PC-9 (cell line): ENCODE measurements around the gene SRGAP3. TPM values are rescaled to one million over a fixed set of nuclear protein-coding genes. Genes with fewer than 3 reads are reported as not detected.

Experiments used
- BruUV-seq: library from RNA; stranded (reverse); fragments of 400-500 nt; replicated peaks from 2 replicates; lab custom pipeline; 2021; lab: Mats Ljungman, UMichigan
- CTCF ChIA-PET: fragments of 300-600 bp; sonication (Branson Sonifier 250); formaldehyde crosslinking; loops from one replicate; lab custom pipeline; 2022; ENCODE audit warnings: antibody characterized with exemption; lab: Charles Lee
- POLR2A ChIA-PET: fragments of 300-600 bp; sonication (Branson Sonifier 250); formaldehyde crosslinking; loops from one replicate; lab custom pipeline; 2022; ENCODE audit warnings: antibody characterized with exemption; ENCODE audit not compliant: unreplicated experiment; lab: Charles Lee
- DNase-seq, 2 experiments: peaks; one replicate each; pipeline versions ENCODE4 v3.0.0 to v3.0.0-alpha.2; 2015 to 2022; ENCODE audit warnings: mixed read lengths in 1 of 2
- H2AFZ ChIP-seq: fragments of 200-600 bp; sonication (generic); 2 replicates; pipeline ENCODE4 v1.8.1; 2017; ENCODE audit warnings: antibody characterized with exemption
- H3F3A ChIP-seq: fragments of 200-600 bp; sonication (generic); 2 replicates; pipeline ENCODE4 v1.8.1; 2017; ENCODE audit warnings: antibody characterized with exemption, mild to moderate bottlenecking, low read depth; ENCODE audit not compliant: insufficient read depth
- H3K27ac ChIP-seq: fragments of 200-600 bp; sonication (generic); 2 replicates; pipeline ENCODE4 v1.6.1; 2016; ENCODE audit warnings: mixed run types
- H3K27me3 ChIP-seq: fragments of 200-600 bp; sonication (generic); 2 replicates; pipeline ENCODE4 v1.6.1; 2016; ENCODE audit warnings: low read depth, mixed run types; ENCODE audit not compliant: insufficient read depth
- H3K36me3 ChIP-seq: fragments of 200-600 bp; sonication (generic); 2 replicates; pipeline ENCODE4 v1.6.1; 2016; ENCODE audit warnings: low read depth, mixed run types
- H3K4me1 ChIP-seq: fragments of 200-600 bp; sonication (generic); replicated peaks from 2 replicates; pipeline ENCODE4 v1.6.1; 2016; ENCODE audit warnings: mixed run types; ENCODE audit not compliant: insufficient read depth
- H3K4me2 ChIP-seq: fragments of 200-600 bp; sonication (generic); 2 replicates; pipeline ENCODE4 v1.6.1; 2017; ENCODE audit warnings: mixed run types
- H3K4me3 ChIP-seq: fragments of 200-600 bp; sonication (generic); 2 replicates; pipeline ENCODE4 v1.6.1; 2016; ENCODE audit warnings: mixed run types
- H3K79me2 ChIP-seq: fragments of 200-600 bp; sonication (generic); 2 replicates; pipeline ENCODE4 v1.6.1; 2017; ENCODE audit warnings: low read depth, mixed run types
- H3K9me2 ChIP-seq: fragments of 200-600 bp; sonication (generic); 2 replicates; pipeline ENCODE4 v1.8.1; 2017; ENCODE audit warnings: mild to moderate bottlenecking; ENCODE audit not compliant: insufficient read depth
- H3K9me3 ChIP-seq: fragments of 200-600 bp; sonication (generic); 2 replicates; pipeline ENCODE4 v1.8.1; 2016; ENCODE audit warnings: low read depth; ENCODE audit not compliant: insufficient read depth
- H4K20me1 ChIP-seq: fragments of 200-600 bp; sonication (generic); 2 replicates; pipeline ENCODE4 v1.8.1; 2017; ENCODE audit not compliant: insufficient read depth
- CTCF ChIP-seq: fragments of 200-600 bp; sonication (generic); conservative IDR thresholded peaks from 2 replicates; pipeline ENCODE4 v1.6.1; 2017; ENCODE audit warnings: mixed run types, antibody characterized with exemption, mild to moderate bottlenecking, moderate library complexity
- EZH2 ChIP-seq: fragments of 200-600 bp; sonication (generic); IDR thresholded peaks from 2 replicates; pipeline ENCODE4 v1.8.0; 2017; ENCODE audit warnings: antibody characterized with exemption, low read depth
- intact Hi-C: fragments of 100-400 bp; cut with micrococcal nuclease; formaldehyde crosslinking; loops from one replicate; pipeline ENCODE4 v1.10.0; 2022; ENCODE audit not compliant: unreplicated experiment
- total RNA-seq: library from RNA; stranded (reverse); gene quantifications from 2 replicates; pipeline ENCODE4 v1.2.3, GENCODE V29; 2021

SRGAP3 gene
- total RNA-seq, 1 experiment from 2014 or later, result 17.5 TPM

- Histone ChIP-seq H3K27me3 (0 out of 2 replicates have a peak, but pooled peaks cover 4% of the 10 kb centered on the region), H3K4me3 (no peak overlapping the region), H3K79me2 (no peaks in the 10 kb centered on the region), H3K4me2 (no peak overlapping the region), H3K9me2 (no peaks in the 10 kb centered on the region), H2AFZ (no peak overlapping the region), H4K20me1 (no peaks in the 10 kb centered on the region), H3F3A (no peaks in the 10 kb centered on the region), H3K9me3 (no peaks in the 10 kb centered on the region), H3K27ac (no peak overlapping the region), H3K36me3 (no peaks in the 10 kb centered on the region), H3K4me1 (no peaks in the 10 kb centered on the region)
- TF ChIP-seq EZH2 (no peak), CTCF (no peak)
- POLR2A ChIA-PET, result no interaction called here
- intact Hi-C loops, result no loop called here
- CTCF ChIA-PET, result no interaction called here
- BruUV-seq, result no TSS peak
- DNase-seq, result no peak
These were observed 252.7 kb downstream of the SRGAP3 start for GRCh38 chr3:8996681-8997121.

GRCh38 chr3:8996216-8996615 lies 253.2 kb downstream of the SRGAP3 start:
- ChIA-PET CTCF (no interaction called here), POLR2A (no interaction called here)
- H3K9me3 ChIP-seq, result no peaks in the 10 kb centered on the region
- no peak for TF ChIP-seq CTCF
- no peak for TF ChIP-seq EZH2
- intact Hi-C loops, result no loop called here
- H3K36me3 ChIP-seq, result no peaks in the 10 kb centered on the region
- 0 out of 2 replicates have a peak, but pooled peaks cover 4% of the 10 kb centered on the region for H3K27me3 ChIP-seq
- H3K9me2 ChIP-seq, result no peaks in the 10 kb centered on the region
- H3K4me3 ChIP-seq, result no peak overlapping the region
- no peak overlapping the region for H2AFZ ChIP-seq
- H4K20me1 ChIP-seq, result no peaks in the 10 kb centered on the region
- no TSS peak for BruUV-seq
- no peaks in the 10 kb centered on the region for H3F3A ChIP-seq
- no peaks in the 10 kb centered on the region for H3K4me1 ChIP-seq
- no peak overlapping the region for H3K27ac ChIP-seq
- no peaks in the 10 kb centered on the region for H3K79me2 ChIP-seq
- no peak overlapping the region for H3K4me2 ChIP-seq
- no peak for DNase-seq

- TF ChIP-seq EZH2 (no peak), CTCF (no peak)
- H4K20me1 ChIP-seq, result no peaks in the 10 kb centered on the region
- H3K4me1 ChIP-seq, result no peaks in the 10 kb centered on the region
- H3K9me3 ChIP-seq, result no peaks in the 10 kb centered on the region
- DNase-seq, result no peak
- H3K36me3 ChIP-seq, result no peaks in the 10 kb centered on the region
- no peak overlapping the region for H2AFZ ChIP-seq
- no peaks in the 10 kb centered on the region for H3K79me2 ChIP-seq
- ChIA-PET CTCF (interaction anchor here (0.7 to 1.0 kb wide), 2 partner anchors 308 to 578 kb away, joined by 3 to 4 read pairs; no protein-coding TSS in a partner anchor), POLR2A (interaction anchor here (0.6 kb wide), 1 partner anchor 273 kb away, joined by 3 read pairs; no protein-coding TSS in a partner anchor)
- H3K4me2 ChIP-seq, result no peak overlapping the region
- no peaks in the 10 kb centered on the region for H3K9me2 ChIP-seq
- no peak overlapping the region for H3K27ac ChIP-seq
- no peak overlapping the region for H3K4me3 ChIP-seq
- H3K27me3 ChIP-seq, result no peaks in the 10 kb centered on the region
- no peaks in the 10 kb centered on the region for H3F3A ChIP-seq
- no TSS peak for BruUV-seq
- intact Hi-C loops, result no loop called here
These were observed 255.2 kb downstream of the SRGAP3 start for GRCh38 chr3:8994226-8994625.
